Astrocyte of the spinal cord (primary cell): ENCODE measurements around the gene ENTREP1.

Experiments used
- DNase-seq: peaks from one replicate; pipeline ENCODE4 v3.0.0; 2011; ENCODE audit warnings: low read depth, low spot score
- H3K4me3 ChIP-seq: 2 replicates; pipeline ENCODE4 v1.5.1; 2011; ENCODE audit warnings: low read depth, mild to moderate bottlenecking, low read length, moderate library complexity
- in situ Hi-C: cut with HindIII; loops from 2 replicates; pipeline ENCODE4 v1.10.0; 2017; ENCODE audit warnings: low sequenced_read_pairs
- TF ChIP-seq, protein P1 (sequence below): IDR thresholded peaks from 2 replicates; pipeline ENCODE4 v1.5.1; 2012; ENCODE audit warnings: low read depth, mild to moderate bottlenecking, low read length, inconsistent platforms

Gene ENTREP1

GRCh38 chr9:69377291-69377690 lies 52.3 kb downstream of the ENTREP1 start:
- TF ChIP-seq, protein P1, sequence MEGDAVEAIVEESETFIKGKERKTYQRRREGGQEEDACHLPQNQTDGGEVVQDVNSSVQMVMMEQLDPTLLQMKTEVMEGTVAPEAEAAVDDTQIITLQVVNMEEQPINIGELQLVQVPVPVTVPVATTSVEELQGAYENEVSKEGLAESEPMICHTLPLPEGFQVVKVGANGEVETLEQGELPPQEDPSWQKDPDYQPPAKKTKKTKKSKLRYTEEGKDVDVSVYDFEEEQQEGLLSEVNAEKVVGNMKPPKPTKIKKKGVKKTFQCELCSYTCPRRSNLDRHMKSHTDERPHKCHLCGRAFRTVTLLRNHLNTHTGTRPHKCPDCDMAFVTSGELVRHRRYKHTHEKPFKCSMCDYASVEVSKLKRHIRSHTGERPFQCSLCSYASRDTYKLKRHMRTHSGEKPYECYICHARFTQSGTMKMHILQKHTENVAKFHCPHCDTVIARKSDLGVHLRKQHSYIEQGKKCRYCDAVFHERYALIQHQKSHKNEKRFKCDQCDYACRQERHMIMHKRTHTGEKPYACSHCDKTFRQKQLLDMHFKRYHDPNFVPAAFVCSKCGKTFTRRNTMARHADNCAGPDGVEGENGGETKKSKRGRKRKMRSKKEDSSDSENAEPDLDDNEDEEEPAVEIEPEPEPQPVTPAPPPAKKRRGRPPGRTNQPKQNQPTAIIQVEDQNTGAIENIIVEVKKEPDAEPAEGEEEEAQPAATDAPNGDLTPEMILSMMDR: no peak
- in situ Hi-C loops: no loop called here

GRCh38 chr9:69377981-69378380 lies 53.0 kb downstream of the ENTREP1 start:
- no peak for DNase-seq
- no peak overlapping the region for H3K4me3 ChIP-seq
- in situ Hi-C loops: no loop called here
- TF ChIP-seq, protein P1: no peak

More at GRCh38 chr9:69377291-69377690, 52.3 kb downstream of the ENTREP1 start:
- H3K4me3 ChIP-seq: no peak overlapping the region
- no peak for DNase-seq

DNA sequence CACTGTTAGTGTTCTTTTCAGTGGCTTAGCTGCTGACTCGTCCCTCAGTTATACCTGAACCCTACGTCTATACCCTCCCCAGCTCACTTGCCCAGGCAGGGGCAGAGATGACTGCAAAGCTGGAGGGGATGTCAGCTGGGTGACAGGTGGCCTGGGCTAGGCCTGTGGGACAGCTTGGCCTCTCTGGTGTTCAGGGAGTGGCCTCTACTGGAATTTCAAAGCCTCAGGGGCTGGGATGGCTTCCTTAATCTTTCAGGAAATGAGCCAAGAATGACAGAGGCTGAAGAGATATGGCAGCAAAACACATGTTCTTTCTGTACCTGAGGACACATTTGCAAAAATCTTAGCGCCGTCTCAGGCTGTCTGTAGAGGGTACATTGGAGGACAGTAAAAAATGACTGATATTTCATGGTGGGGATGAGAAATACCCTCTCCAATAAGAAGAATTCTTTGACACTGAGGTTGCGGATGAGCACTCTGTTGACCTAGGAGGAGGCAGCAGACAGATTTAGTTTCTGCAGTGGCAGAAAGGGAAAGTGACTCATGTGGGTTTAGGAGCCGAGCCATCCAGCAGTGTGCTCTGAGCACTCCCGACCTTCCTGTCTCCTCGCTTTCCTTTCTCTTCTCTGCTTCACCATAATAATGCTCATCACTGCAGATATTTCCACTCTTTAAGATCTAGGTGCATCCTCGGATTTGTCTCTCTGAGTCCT lies 54.4 kb downstream of the ENTREP1 start:
- TF ChIP-seq, protein P1: no peak
- in situ Hi-C loops: no loop called here

DNA sequence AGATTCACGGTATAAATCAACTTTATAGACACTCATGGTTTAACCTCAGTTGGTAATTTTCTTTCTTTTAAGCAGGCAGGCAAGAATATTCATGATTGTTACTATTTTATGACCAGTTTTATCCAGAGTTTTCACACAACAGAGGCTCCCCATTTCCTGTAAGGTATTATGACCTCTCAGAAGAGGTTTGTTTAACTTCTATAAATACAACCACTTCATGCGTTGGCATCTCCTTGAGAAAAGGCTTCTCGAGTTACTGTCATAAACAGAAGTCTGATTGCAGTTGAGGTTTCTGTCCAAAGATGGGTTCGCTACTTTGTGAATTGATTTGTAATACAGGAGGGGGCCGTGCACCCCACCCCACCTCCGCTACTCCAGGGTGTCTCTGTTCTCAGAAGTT lies 55.3 kb downstream of the ENTREP1 start:
- DNase-seq: peak; percentile 3
- H3K4me3 ChIP-seq: no peak overlapping the region
- in situ Hi-C loops: no loop called here
- TF ChIP-seq, protein P1: no peak

More for the DNA sequence above, 54.4 kb downstream of the ENTREP1 start:
- peak; percentile 55 for DNase-seq
- no peak overlapping the region for H3K4me3 ChIP-seq

GRCh38 chr9:69380811-69381210 lies 55.8 kb downstream of the ENTREP1 start:
- in situ Hi-C loops: no loop called here
- H3K4me3 ChIP-seq: no peak overlapping the region
- TF ChIP-seq, protein P1: no peak
- DNase-seq: peak; percentile 23

GRCh38 chr9:69382135-69382534 lies 57.1 kb downstream of the ENTREP1 start:
- in situ Hi-C loops: no loop called here
- TF ChIP-seq, protein P1: no peak
- no peak overlapping the region for H3K4me3 ChIP-seq
- no peak for DNase-seq
